Ovary (tissue), 3 donors: ENCODE results near the gene PARD3.

Experiments
- EP300 ChIP-seq: sonication (generic); formaldehyde crosslinking; IDR thresholded peaks from one replicate; pipeline ENCODE4 v1.6.1; 2017; ENCODE audit warnings: antibody characterized with exemption
- POLR2A ChIP-seq: fragments of 450-650 bp; IDR thresholded peaks from one replicate; pipeline ENCODE4 v1.6.1; 2017; ENCODE audit warnings: antibody characterized with exemption, mild to moderate bottlenecking, moderate library complexity
- TF ChIP-seq, protein P1 (sequence below), 3 donors: fragments of 450-650 bp in 2 of 3; fragments of 200-600 bp in 1 of 3; IDR thresholded peaks; one replicate each; pipeline versions ENCODE4 v1.5.1 to v1.8.0; 2016 to 2022; ENCODE audit warnings: antibody characterized with exemption in 3 of 3, mild to moderate bottlenecking in 1 of 3
- donor health status: DM: no; HTN: no; CAD: no.

DNA sequence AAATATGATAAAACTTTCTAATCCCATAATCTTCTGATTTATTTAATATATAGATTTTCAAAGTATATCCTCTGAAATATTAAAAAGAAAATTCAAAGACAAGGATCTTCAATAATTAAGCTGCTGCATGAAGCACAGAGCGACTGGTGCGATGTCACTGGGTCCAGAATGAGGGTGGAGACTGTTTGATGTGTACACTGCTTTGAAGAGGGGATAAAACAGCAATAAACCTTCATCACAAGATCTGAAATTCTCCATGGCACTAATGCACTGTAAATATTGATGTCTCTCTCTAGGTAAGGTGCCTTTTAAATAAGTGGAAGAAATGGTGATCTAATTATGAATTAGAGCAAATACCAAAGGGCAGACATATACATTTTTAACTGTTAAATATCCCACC lies 337.8 kb downstream of the PARD3 start:
- TF ChIP-seq, protein P1, sequence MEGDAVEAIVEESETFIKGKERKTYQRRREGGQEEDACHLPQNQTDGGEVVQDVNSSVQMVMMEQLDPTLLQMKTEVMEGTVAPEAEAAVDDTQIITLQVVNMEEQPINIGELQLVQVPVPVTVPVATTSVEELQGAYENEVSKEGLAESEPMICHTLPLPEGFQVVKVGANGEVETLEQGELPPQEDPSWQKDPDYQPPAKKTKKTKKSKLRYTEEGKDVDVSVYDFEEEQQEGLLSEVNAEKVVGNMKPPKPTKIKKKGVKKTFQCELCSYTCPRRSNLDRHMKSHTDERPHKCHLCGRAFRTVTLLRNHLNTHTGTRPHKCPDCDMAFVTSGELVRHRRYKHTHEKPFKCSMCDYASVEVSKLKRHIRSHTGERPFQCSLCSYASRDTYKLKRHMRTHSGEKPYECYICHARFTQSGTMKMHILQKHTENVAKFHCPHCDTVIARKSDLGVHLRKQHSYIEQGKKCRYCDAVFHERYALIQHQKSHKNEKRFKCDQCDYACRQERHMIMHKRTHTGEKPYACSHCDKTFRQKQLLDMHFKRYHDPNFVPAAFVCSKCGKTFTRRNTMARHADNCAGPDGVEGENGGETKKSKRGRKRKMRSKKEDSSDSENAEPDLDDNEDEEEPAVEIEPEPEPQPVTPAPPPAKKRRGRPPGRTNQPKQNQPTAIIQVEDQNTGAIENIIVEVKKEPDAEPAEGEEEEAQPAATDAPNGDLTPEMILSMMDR (IDR thresholded peaks at IDR 0.05): no peak
- no peak for TF ChIP-seq POLR2A
- TF ChIP-seq EP300: no peak
